LHCN-M2 (cell line): ENCODE data around the gene MAST4. TPM values are rescaled to one million over a fixed set of nuclear protein-coding genes. Genes with fewer than 3 reads are reported as not detected.
"Not testable (repeated sequence)": the region's sequence is repeated elsewhere in the genome, so short reads cannot be mapped to it uniquely, and the experiment has no call there.

Experiments used
- DNase-seq: peaks from one replicate; pipeline ENCODE4 v3.0.0-alpha.2; 2012; ENCODE audit warnings: low read depth
- total RNA-seq: library from RNA; depleted of rRNA; stranded (reverse); fragments of >200 nt; gene quantifications from 2 replicates; pipeline ENCODE4 v1.2.3, GENCODE V29; 2014

MAST4 gene
- total RNA-seq, 1 experiment from 2014 or later: 10.7 TPM

- DNase-seq: no peak
Observed at GRCh38 chr5:67118050-67118620, 521.9 kb downstream of the MAST4 start.

GRCh38 chr5:67119010-67119409, 522.8 kb downstream of the MAST4 start:
- DNase-seq: no peak

- no peak for DNase-seq
Observed at GRCh38 chr5:67120032-67120431, 523.8 kb downstream of the MAST4 start.

GRCh38 chr5:67123819-67124218, 527.6 kb downstream of the MAST4 start:
- DNase-seq: no peak

GRCh38 chr5:67124556-67124955, 528.4 kb downstream of the MAST4 start:
- no peak for DNase-seq

GRCh38 chr5:67127347-67127895, 531.2 kb downstream of the MAST4 start:
- not testable (repeated sequence) for DNase-seq

- DNase-seq: no peak
Observed at GRCh38 chr5:67129768-67130167, 533.6 kb downstream of the MAST4 start.

- no peak for DNase-seq
Observed at GRCh38 chr5:67133217-67133616, 537.0 kb downstream of the MAST4 start.

GRCh38 chr5:67133776-67134175, 537.6 kb downstream of the MAST4 start:
- no peak for DNase-seq

- no peak for DNase-seq
Observed at GRCh38 chr5:67135381-67135984, 539.3 kb downstream of the MAST4 start.

GRCh38 chr5:67139030-67139429, 542.8 kb downstream of the MAST4 start:
- DNase-seq: no peak

GRCh38 chr5:67140413-67140812, 544.2 kb downstream of the MAST4 start:
- peak; percentile 1 for DNase-seq

- no peak for DNase-seq
Observed at GRCh38 chr5:67141644-67142043, 545.5 kb downstream of the MAST4 start.

- no peak for DNase-seq
Observed at GRCh38 chr5:67142816-67143215, 546.6 kb downstream of the MAST4 start.

- DNase-seq: no peak
Observed at GRCh38 chr5:67143549-67143948, 547.4 kb downstream of the MAST4 start.

GRCh38 chr5:67144183-67144639, 548.0 kb downstream of the MAST4 start:
- DNase-seq: no peak

GRCh38 chr5:67146574-67146973, 550.4 kb downstream of the MAST4 start:
- no peak for DNase-seq

- DNase-seq: no peak
Observed at GRCh38 chr5:67146981-67147380, 550.8 kb downstream of the MAST4 start.

GRCh38 chr5:67147760-67148159, 551.6 kb downstream of the MAST4 start:
- DNase-seq: peak; percentile 31

GRCh38 chr5:67149057-67149950, 553.1 kb downstream of the MAST4 start:
- no peak for DNase-seq

- DNase-seq: peak; percentile 10
Observed at GRCh38 chr5:67149951-67150523, 553.8 kb downstream of the MAST4 start.

GRCh38 chr5:67152400-67152799, 556.2 kb downstream of the MAST4 start:
- no peak for DNase-seq
